Ammon's horn (tissue), 1 donor: ENCODE data around the gene ZBTB22.
A peak's percentile ranks its signal among the peaks of the same experiment; 100 is the strongest.
"Not testable (repeated sequence)": the region's sequence is repeated elsewhere in the genome, so short reads cannot be mapped to it uniquely, and the experiment has no call there.

Experiments used
- DNase-seq: peaks from one replicate; pipeline ENCODE4 v3.0.0-alpha.2; 2016; ENCODE audit warnings: low spot score

Gene ZBTB22

GRCh38 chr6:33279257-33279695 is 38.3 kb downstream of the ZBTB22 start:
- DNase-seq = no peak

DNA sequence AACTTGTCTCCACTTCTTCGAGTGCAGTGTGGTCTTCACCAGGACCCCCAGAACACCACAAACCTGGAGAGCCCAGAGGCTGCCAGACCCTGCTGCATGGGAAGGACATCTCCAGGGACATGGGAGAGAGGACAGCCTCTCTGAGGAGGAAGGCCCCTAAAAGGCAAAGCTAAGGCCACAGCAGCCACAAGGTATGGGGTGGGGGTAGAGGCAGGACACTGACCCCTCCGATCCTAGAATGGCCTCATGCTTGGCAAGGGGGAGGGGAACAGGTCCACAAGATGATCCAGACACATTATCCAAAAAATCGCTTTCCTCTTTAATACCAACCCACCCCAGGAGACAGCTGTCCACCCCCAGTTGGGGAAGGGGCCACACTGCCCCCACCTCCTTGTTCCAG is 38.7 kb downstream of the ZBTB22 start:
- no peak for DNase-seq

- DNase-seq = no peak
Observed at GRCh38 chr6:33278392-33278741, 39.2 kb downstream of the ZBTB22 start.

GRCh38 chr6:33277663-33278391 is 39.7 kb downstream of the ZBTB22 start:
- DNase-seq = no peak

DNA sequence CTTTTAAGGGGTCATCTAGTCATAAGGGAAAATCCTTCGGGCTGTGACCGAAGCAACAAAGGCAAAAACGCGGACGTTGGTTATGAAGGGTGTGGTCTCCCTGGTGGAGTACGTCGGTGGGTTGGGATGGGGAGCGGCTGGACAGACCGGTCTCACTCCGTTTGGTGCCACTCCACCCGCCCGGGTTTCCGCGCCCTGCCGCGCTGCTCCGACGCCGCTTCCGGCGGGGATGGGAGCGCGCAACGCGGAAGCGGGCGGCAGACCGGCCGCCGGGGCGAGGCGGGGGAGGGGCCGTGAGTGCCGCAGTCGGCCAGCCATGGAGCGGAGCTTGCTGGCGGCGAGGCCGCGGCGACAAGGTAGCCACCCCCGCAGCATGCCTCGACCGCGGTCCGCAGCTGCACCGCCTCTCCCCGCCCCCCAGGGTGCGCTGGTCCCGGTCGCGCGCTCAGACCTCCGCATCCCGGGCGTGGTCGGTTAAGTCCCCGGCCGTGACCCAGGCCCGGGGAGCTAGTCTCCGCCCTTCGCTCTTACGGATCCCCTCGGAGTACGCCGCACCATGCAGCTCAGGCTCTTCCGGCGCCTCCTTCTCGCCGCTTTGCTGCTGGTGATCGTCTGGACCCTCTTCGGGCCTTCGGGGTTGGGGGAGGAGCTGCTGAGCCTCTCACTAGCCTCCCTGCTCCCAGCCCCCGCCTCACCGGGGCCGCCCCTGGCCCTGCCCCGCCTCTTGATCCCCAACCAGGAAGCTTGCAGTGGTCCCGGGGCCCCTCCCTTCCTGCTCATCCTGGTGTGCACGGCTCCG is 40.5 kb downstream of the ZBTB22 start, which contains the start of gene B3GALT4:
TSS of gene B3GALT4 (plus strand) at position 260 of the 799 bp plus-strand sequence. CDS start at position 557, 297 bp downstream.
- DNase-seq = peak; percentile 58

GRCh38 chr6:33276581-33276863 is 41.0 kb downstream of the ZBTB22 start:
- DNase-seq = no peak

DNA sequence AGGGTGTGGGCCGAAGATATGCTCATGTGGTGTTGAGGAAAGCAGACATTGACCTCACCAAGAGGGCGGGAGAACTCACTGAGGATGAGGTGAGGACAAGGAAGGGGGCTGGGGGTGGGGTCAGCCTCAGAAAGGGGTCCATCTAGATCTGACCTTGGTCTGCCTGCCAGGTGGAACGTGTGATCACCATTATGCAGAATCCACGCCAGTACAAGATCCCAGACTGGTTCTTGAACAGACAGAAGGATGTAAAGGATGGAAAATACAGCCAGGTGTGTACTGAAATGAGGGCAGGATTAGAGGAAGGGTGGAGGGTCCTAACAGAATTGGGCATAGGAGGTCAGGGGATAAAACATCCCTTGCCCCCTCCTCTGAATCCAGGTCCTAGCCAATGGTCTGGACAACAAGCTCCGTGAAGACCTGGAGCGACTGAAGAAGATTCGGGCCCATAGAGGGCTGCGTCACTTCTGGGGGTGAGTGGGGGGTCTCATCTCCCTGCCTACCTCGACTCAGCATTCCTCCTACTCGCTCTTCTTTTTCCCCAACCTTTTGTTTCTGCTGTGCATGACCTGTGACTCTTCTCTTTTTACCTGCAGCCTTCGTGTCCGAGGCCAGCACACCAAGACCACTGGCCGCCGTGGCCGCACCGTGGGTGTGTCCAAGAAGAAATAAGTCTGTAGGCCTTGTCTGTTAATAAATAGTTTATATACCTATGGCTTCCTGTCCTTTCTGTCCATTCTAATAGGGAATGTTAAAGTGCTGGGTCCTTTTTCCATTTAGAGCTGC is 41.6 kb downstream of the ZBTB22 start:
- not testable (repeated sequence) for DNase-seq

- DNase-seq = no peak
Observed at GRCh38 chr6:33273924-33274902, 43.3 kb downstream of the ZBTB22 start.

GRCh38 chr6:33273129-33273923 is 44.2 kb downstream of the ZBTB22 start:
- DNase-seq = no peak

DNA sequence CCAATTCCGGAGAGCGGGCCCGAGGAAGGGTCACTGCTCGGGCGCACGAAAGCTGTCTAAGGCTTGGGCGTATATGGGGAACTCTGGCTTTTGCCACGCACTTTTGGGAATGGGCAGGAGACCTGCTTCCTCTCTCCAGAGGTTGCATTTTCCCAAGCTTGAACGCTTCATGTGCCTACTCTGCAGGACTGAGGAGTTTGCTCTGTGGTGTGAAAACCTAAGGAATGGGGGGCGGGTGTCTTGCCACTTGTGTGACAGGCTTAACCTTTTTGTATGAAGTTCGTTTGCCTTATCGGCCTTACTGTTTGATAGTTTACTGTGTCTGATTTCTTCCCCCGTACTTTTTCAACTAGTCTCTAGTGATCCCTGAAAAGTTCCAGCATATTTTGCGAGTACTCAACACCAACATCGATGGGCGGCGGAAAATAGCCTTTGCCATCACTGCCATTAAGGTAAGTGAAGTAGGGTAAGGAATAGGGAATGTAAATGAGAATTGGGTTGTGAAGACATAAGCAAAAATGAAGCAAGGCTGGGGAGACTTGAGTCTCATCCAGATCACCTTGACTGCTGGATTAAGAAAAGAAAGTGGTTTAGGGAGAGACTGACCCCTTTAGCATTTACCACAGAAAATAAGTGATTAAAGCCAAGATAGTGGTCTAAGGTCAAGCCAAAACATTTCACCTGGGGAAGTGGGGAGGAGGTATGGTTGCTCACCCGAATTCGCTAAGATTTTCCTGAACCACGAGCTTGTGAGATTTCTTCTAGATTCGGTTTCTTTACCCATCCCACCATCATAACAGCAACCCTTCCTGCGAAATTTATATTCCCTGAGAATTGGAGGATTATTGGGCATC is 45.0 kb downstream of the ZBTB22 start:
- DNase-seq = no peak

- peak; percentile 99 for DNase-seq
Observed at GRCh38 chr6:33271468-33272274, 45.9 kb downstream of the ZBTB22 start, which contains the start of the genes RPS18 and VPS52. Gene RPS18 (plus strand): TSS chr6:33272075. CDS start chr6:33272120, 45 bp downstream. Gene VPS52 (minus strand): TSS chr6:33271876. CDS start chr6:33271675, 201 bp downstream.

- DNase-seq = no peak
Observed at GRCh38 chr6:33271117-33271467, 46.5 kb downstream of the ZBTB22 start.
